GM12891 (cell line): ENCODE results near the gene RTTN.

ENCODE experiments used
- PAX5 ChIP-seq: IDR thresholded peaks from 2 replicates; pipeline ENCODE4 v1.6.1; 2011; ENCODE audit warnings: low read length, moderate library complexity, mild to moderate bottlenecking; ENCODE audit not compliant: insufficient read depth, severe bottlenecking
- POLR2A ChIP-seq: IDR thresholded peaks from 2 replicates; pipeline ENCODE4 v1.6.1; 2011; ENCODE audit warnings: low read depth, low read length, control low read depth
- POLR2AphosphoS5 ChIP-seq: IDR thresholded peaks from 2 replicates; pipeline ENCODE4 v1.6.1; 2011; ENCODE audit warnings: low read depth, low read length, control low read depth
- POU2F2 ChIP-seq: IDR thresholded peaks from 2 replicates; pipeline ENCODE4 v1.6.1; 2011; ENCODE audit warnings: low read depth, mild to moderate bottlenecking, control low read depth, low read length, moderate library complexity
- SPI1 ChIP-seq: IDR thresholded peaks from 2 replicates; pipeline ENCODE4 v1.6.1; 2011; ENCODE audit warnings: low read depth, low read length, control low read depth
- TAF1 ChIP-seq: IDR thresholded peaks from 2 replicates; pipeline ENCODE4 v1.6.1; 2011; ENCODE audit warnings: low read depth, low read length, control low read depth

GRCh38 chr18:70128271-70128670 lies 77.2 kb downstream of the RTTN start:
- TF ChIP-seq POLR2AphosphoS5 = no peak
- TF ChIP-seq TAF1 = no peak
- TF ChIP-seq POLR2A = no peak
- TF ChIP-seq PAX5 = no peak
- no peak for TF ChIP-seq SPI1
- TF ChIP-seq POU2F2 = no peak
